Stimulated activated CD8-positive, alpha-beta memory T cell treated with anti-CD3 and anti-CD28 coated beads, Interleukin-2, amount 100 ng/mL, for 48 hours (primary cell): ENCODE data around the gene SPSB2.
"Not testable (repeated sequence)": the region's sequence is repeated elsewhere in the genome, so short reads cannot be mapped to it uniquely, and the experiment has no call there.

Experiments
- DNase-seq, 2 donors: peaks; one replicate each; pipeline ENCODE4 v3.0.0-alpha.2; 2020; ENCODE audit warnings: low read depth in 2 of 2

Gene SPSB2

GRCh38 chr12:6873094-6874014 lies at the start of gene SPSB2:
TSS of gene SPSB2 (minus strand) at chr12:6873303. CDS start at chr12:6872901, 402 bp downstream.
- peak; percentile 100 for DNase-seq

GRCh38 chr12:6921996-6922946 lies 49.2 kb upstream of the SPSB2 start:
- DNase-seq = no peak

GRCh38 chr12:6921539-6921938 lies 48.4 kb upstream of the SPSB2 start:
- no peak for DNase-seq

- DNase-seq = no peak
These were observed 46.5 kb upstream of the SPSB2 start for GRCh38 chr12:6919588-6919987.

GRCh38 chr12:6917491-6918231 lies 44.6 kb upstream of the SPSB2 start:
- no peak for DNase-seq

GRCh38 chr12:6916426-6917200 lies 43.5 kb upstream of the SPSB2 start:
- no peak for DNase-seq

GRCh38 chr12:6915789-6916285 lies 42.7 kb upstream of the SPSB2 start:
- DNase-seq = no peak

- DNase-seq = no peak
These were observed 42.1 kb upstream of the SPSB2 start for GRCh38 chr12:6914947-6915788.

- peak; percentile 76 for DNase-seq
These were observed 41.3 kb upstream of the SPSB2 start, which contains the start of gene ENO2 for GRCh38 chr12:6914246-6914946. TSS of gene ENO2 (plus strand) at chr12:6914580. CDS start at chr12:6915833, 1,253 bp downstream.

GRCh38 chr12:6912164-6912935 lies 39.2 kb upstream of the SPSB2 start:
- no peak for DNase-seq

GRCh38 chr12:6909421-6910145 lies 36.5 kb upstream of the SPSB2 start:
- no peak for DNase-seq

- DNase-seq = not testable (repeated sequence)
These were observed 35.0 kb upstream of the SPSB2 start for GRCh38 chr12:6908141-6908540.

GRCh38 chr12:6905414-6906040 lies 32.4 kb upstream of the SPSB2 start:
- DNase-seq = no peak

GRCh38 chr12:6904280-6905276 lies 31.5 kb upstream of the SPSB2 start, which contains the start of gene LRRC23:
TSS of gene LRRC23 (plus strand) at chr12:6904822. CDS start at chr12:6905634, 812 bp downstream.
- DNase-seq = peak; percentile 95 to 97

GRCh38 chr12:6903722-6904121 lies 30.6 kb upstream of the SPSB2 start:
- DNase-seq = no peak

- no peak for DNase-seq
These were observed 29.3 kb upstream of the SPSB2 start for GRCh38 chr12:6902448-6902847.
